ENCODE results near the gene LPA.
"Not testable (repeated sequence)": the region's sequence is repeated elsewhere in the genome, so short reads cannot be mapped to it uniquely, and the experiment has no call there.

LPA gene

DNA sequence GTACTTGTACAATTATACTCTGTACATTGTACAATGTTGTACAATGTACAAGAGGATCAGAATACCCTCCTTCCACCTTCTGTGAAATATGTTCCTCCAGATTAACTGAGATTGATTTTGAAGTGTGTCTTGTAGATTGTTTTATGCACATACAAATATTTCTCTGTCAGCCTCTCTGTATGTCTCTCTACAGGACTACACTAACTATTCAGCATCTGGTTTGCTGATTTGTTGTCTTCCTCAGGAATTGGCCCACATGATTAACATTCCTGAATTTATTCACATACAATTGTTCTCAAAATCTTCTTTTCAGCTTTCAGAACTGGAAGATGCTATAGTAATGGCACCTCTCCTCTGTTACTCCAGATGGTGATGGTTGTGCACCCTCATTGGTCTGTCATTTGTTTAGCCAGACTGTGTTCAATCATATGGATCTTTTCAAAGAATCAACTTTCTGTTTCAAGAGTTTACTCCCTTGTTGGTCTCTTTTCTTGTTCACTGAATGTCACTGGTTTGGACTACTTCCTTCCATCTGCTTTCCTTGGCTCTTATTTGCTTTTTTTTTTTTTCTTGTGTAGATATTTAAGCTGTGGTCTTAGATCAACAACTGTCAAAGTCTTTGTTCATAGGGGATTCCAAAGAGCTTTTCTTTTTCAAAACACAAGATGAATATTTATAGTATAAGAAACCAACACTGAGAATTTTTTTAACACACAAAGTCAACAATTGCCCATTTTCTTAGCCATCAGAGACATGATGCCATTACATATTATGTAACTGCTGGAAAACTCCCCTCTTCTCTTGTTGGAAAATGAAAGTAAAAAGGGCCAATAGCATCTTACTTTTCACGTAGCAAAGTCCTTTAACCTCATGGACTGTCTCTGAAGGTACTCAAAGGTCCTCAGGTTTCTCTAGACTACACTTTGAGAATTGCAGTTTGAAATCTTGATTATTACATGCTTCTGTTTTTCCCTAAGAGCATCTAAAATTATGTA, 67.9 kb downstream of the LPA start:
- TF ChIP-seq, protein P1, sequence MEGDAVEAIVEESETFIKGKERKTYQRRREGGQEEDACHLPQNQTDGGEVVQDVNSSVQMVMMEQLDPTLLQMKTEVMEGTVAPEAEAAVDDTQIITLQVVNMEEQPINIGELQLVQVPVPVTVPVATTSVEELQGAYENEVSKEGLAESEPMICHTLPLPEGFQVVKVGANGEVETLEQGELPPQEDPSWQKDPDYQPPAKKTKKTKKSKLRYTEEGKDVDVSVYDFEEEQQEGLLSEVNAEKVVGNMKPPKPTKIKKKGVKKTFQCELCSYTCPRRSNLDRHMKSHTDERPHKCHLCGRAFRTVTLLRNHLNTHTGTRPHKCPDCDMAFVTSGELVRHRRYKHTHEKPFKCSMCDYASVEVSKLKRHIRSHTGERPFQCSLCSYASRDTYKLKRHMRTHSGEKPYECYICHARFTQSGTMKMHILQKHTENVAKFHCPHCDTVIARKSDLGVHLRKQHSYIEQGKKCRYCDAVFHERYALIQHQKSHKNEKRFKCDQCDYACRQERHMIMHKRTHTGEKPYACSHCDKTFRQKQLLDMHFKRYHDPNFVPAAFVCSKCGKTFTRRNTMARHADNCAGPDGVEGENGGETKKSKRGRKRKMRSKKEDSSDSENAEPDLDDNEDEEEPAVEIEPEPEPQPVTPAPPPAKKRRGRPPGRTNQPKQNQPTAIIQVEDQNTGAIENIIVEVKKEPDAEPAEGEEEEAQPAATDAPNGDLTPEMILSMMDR (conservative IDR thresholded peaks at IDR 0.05; ENCODE audit: low read length): no peak
- H3K4me3 ChIP-seq (ENCODE audit: low read length): no peak overlapping the region
- DNase-seq (ENCODE audit: low read depth): no peak

DNA sequence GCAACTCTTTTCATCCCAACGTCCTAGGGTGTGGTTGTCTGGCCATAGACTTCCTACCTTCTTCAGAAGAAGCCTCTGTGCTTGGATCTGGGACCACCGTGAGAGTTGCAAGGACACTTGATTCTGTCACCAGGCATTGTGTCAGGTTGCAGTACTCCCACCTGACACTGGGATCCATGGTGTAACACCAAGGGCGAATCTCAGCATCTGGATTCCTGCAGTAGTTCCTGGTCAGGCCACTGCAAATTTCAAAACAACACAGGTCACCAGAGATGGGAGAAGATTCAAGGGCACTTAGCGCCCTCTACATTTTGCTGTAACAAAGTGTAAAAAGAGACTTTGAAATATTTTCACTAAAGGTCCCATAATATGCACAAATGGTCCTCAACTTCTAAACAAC, 68.8 kb downstream of the LPA start:
- DNase-seq (ENCODE audit: low read depth); H3K4me3 ChIP-seq (ENCODE audit: low read length): not testable (repeated sequence)

DNA sequence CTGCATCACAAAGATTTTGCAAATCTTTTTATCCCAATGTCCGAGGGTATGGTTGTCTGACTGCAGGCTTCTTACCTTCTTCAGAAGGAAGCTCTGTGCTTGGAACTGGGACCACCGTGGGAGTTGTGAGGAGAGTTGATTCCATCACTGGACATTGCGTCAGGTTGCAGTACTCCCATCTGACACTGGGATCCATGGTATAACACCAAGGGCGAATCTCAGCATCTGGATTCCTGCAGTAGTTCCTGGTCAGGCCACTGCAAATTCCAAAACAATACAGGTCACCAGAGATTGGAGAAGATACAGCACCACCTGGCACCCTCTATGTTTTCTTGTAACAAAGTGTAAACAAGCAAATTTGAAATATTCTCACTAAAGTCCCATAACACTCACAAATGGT, 77.7 kb downstream of the LPA start:
- no peak for DNase-seq (ENCODE audit: low read depth)
- H3K4me3 ChIP-seq (ENCODE audit: low read length): no peak overlapping the region
- TF ChIP-seq, protein P1 (conservative IDR thresholded peaks at IDR 0.05; ENCODE audit: low read length): no peak

DNA sequence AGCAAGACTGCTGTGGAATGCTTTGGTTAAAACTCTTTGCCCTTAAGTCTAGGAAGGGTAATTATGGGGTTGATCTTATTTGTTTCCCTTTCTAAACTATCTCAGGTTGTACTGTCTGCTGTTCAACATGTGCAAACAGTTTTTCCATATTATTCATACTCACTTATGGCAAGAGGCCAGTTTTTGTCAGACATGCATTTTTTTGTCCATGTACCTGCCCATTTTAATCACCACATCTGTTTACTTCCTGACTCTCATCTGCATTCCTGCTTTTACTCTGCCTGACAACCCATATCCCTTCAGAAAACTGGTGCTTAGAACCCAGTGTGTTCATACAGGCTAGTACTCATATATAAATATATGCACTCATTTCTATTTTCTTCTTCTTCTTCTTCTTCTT, 80.3 kb downstream of the LPA start:
- TF ChIP-seq, protein P1 (conservative IDR thresholded peaks at IDR 0.05; ENCODE audit: low read length): no peak
- H3K4me3 ChIP-seq (ENCODE audit: low read length): no peak overlapping the region
- DNase-seq (ENCODE audit: low read depth): no peak

DNA sequence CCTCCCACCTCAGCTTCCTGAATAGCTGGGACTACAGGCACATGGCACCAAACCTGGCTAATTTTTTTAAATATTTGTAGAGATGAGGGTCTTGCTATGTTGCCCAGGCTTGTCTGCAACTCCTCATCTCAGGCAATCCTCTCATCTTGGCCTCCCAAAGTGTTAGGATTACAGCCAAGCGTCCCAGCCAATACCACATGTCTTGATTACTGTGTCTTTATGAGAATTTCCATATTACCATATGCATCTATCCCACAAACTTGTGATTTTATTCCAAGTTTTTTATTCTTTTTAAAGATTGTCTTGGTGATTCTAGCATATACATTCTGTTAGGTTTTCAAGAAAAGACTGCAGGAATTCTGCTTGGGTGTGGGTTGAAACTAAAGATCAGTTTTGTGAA, 82.7 kb downstream of the LPA start:
- H3K4me3 ChIP-seq (ENCODE audit: low read length): no peak overlapping the region
- DNase-seq (ENCODE audit: low read depth): no peak
- TF ChIP-seq, protein P1 (conservative IDR thresholded peaks at IDR 0.05; ENCODE audit: low read length): no peak

DNA sequence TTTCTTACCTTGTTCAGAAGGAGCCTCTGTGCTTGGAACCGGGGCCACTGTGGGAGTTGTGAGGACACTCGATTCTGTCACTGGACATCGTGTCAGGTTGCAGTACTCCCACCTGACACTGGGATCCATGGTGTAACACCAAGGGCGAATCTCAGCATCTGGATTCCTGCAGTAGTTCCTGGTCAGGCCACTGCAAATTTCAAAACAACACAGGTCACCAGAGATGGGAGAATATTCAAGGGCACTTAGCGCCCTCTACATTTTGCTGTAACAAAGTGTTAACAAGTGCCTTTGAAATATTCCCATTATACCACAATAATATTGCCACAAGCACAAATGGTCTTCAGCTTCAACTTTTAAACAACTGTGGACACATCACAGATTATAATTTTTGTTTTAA, 85.6 kb downstream of the LPA start:
- not testable (repeated sequence) for DNase-seq (ENCODE audit: low read depth); H3K4me3 ChIP-seq (ENCODE audit: low read length)

DNA sequence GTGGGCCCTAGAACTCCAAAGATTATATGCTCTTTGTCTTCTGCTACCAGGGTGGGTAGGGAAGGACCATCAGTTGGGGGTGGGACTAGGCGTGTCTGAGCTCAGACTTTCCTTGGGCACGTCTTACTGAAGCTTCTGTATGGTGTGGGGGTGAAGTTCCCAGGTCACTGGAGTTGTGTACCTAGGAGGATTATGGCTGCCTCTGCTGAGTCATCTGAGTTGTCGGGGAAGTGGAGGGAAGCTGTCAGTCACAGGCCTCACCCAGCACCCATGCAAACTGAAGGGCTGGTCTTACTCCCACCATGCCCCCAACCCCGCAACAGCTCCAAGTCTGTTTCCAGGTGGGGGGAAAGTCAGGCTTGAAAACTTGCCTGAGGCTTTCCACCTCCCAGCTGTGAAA, 90.1 kb downstream of the LPA start:
- TF ChIP-seq, protein P1 (conservative IDR thresholded peaks at IDR 0.05; ENCODE audit: low read length): no peak
- H3K4me3 ChIP-seq (ENCODE audit: low read length): no peak overlapping the region
- DNase-seq (ENCODE audit: low read depth): no peak

DNA sequence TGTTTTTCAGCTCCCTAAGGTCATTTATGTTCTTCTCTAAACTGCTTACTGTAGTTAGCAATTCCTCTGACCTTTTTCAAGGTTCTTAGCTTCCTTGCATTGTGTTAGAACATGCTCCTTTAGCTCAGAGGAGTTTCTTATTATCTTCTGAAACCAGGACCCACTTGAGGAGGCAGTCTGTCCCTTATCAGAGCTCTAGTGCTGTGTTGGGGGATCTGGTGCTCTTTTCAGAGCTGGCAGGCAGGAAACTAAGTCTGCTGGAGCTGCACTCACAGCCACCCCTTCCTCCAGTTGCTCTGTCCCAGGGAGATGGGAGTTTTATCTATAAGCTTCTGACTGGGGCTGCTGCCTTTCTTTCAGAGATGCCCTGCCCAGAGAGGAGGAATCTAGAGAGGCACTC, 92.9 kb downstream of the LPA start:
- DNase-seq (ENCODE audit: low read depth); H3K4me3 ChIP-seq (ENCODE audit: low read length): not testable (repeated sequence)

Data from AG10803 (cell line).